ENCODE measurements around the gene COQ10B.
"Not testable (repeated sequence)": the region's sequence is repeated elsewhere in the genome, so short reads cannot be mapped to it uniquely, and the experiment has no call there.

The COQ10B gene

GRCh38 chr2:197452754-197453122 is 614 bp upstream of the COQ10B start:
- no peak for DNase-seq

GRCh38 chr2:197453914-197454398 is 604 bp downstream of the COQ10B start:
- DNase-seq: no peak

GRCh38 chr2:197454923-197455322 is 1.6 kb downstream of the COQ10B start:
- DNase-seq: no peak

GRCh38 chr2:197455428-197455827 is 2.1 kb downstream of the COQ10B start:
- DNase-seq: no peak

GRCh38 chr2:197460649-197461048 is 7.3 kb downstream of the COQ10B start:
- DNase-seq: no peak

GRCh38 chr2:197461057-197461456 is 7.7 kb downstream of the COQ10B start:
- DNase-seq: no peak

- DNase-seq: no peak
Observed at GRCh38 chr2:197464175-197464574, 10.8 kb downstream of the COQ10B start.

GRCh38 chr2:197472166-197472565 is 18.8 kb downstream of the COQ10B start:
- DNase-seq: no peak

GRCh38 chr2:197477797-197478196 is 24.4 kb downstream of the COQ10B start:
- no peak for DNase-seq

- no peak for DNase-seq
Observed at GRCh38 chr2:197480165-197481036, 27.0 kb downstream of the COQ10B start.

GRCh38 chr2:197484248-197484647 is 30.9 kb downstream of the COQ10B start:
- DNase-seq: not testable (repeated sequence)

GRCh38 chr2:197486175-197486574 is 32.8 kb downstream of the COQ10B start:
- no peak for DNase-seq

- DNase-seq: no peak
Observed at GRCh38 chr2:197487385-197487784, 34.0 kb downstream of the COQ10B start.

- DNase-seq: no peak
Observed at GRCh38 chr2:197495433-197496134, 42.2 kb downstream of the COQ10B start.

- no peak for DNase-seq
Observed at GRCh38 chr2:197496695-197497094, 43.3 kb downstream of the COQ10B start.

- no peak for DNase-seq
Observed at GRCh38 chr2:197497326-197497725, 44.0 kb downstream of the COQ10B start.

GRCh38 chr2:197498235-197498936 is 45.0 kb downstream of the COQ10B start:
- no peak for DNase-seq

- peak; percentile 37 to 38 for DNase-seq
Observed at GRCh38 chr2:197498937-197499593, 45.7 kb downstream of the COQ10B start.

- DNase-seq: peak; percentile 94 to 98
Observed at GRCh38 chr2:197499594-197500502, 46.5 kb downstream of the COQ10B start, which contains the start of the genes HSPD1 and HSPE1. Gene HSPD1, minus strand, starts transcription at chr2:197499840. Its CDS starts 992 bp downstream, at chr2:197498848. Gene HSPE1, plus strand, starts transcription at chr2:197500379. Its CDS starts 58 bp downstream, at chr2:197500437.

- no peak for DNase-seq
Observed at GRCh38 chr2:197500503-197501131, 47.3 kb downstream of the COQ10B start.

- no peak for DNase-seq
Observed at GRCh38 chr2:197502201-197502600, 48.8 kb downstream of the COQ10B start.

All from stimulated activated CD4-positive, alpha-beta T cell treated with anti-CD3 and anti-CD28 coated beads, Interleukin-2, amount 100 ng/mL, for 48 hours (primary cell).